ENCODE results near the gene ADCY9.

DNA sequence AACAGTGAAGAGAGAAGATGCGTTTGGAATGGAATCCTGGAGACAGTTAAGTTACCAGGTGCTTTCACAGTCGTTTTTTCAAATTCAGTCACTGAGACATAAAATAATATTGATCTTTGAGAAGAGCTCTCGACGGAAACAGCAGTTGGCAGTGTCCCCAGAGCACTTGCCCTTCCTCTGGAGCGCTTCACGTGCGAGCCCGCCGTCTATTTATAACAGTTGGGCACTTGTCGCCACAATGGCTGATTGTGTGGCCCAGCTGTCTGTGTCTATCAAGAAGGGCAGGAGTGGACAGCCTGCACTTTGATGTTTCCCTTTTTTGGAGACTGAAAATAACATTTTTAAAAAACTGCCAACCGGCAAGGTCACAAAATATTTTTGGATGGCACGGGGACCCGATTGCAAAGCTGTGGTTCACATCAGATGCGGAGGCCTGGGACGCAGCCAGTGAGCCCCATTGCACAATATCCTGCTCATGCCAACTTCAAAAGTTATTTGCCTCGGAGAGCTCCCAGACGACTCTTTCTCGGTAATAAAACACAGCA is 62.9 kb downstream of the ADCY9 start:
- TF ChIP-seq, protein P1, sequence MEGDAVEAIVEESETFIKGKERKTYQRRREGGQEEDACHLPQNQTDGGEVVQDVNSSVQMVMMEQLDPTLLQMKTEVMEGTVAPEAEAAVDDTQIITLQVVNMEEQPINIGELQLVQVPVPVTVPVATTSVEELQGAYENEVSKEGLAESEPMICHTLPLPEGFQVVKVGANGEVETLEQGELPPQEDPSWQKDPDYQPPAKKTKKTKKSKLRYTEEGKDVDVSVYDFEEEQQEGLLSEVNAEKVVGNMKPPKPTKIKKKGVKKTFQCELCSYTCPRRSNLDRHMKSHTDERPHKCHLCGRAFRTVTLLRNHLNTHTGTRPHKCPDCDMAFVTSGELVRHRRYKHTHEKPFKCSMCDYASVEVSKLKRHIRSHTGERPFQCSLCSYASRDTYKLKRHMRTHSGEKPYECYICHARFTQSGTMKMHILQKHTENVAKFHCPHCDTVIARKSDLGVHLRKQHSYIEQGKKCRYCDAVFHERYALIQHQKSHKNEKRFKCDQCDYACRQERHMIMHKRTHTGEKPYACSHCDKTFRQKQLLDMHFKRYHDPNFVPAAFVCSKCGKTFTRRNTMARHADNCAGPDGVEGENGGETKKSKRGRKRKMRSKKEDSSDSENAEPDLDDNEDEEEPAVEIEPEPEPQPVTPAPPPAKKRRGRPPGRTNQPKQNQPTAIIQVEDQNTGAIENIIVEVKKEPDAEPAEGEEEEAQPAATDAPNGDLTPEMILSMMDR (IDR thresholded peaks at IDR 0.05) = no peak
- TF ChIP-seq POLR2A (IDR thresholded peaks at IDR 0.05) = no peak

Data from esophagus squamous epithelium (tissue), 4 donors.